GM12878 (cell line): ENCODE measurements around the gene TMEM30A. TPM values are rescaled to one million over a fixed set of nuclear protein-coding genes. Genes with fewer than 3 reads are reported as not detected.

ENCODE experiments used
- POLR2AphosphoS5 ChIP-seq: IDR thresholded peaks from 2 replicates; pipeline ENCODE4 v1.6.1; 2011; ENCODE audit warnings: mild to moderate bottlenecking, low read length, inconsistent platforms
- YBX1 ChIP-seq: fragments of 450-650 bp; IDR thresholded peaks from 2 replicates; pipeline ENCODE4 v1.6.1; 2016; ENCODE audit warnings: antibody characterized with exemption
- ZBTB4 ChIP-seq: fragments of 450-650 bp; formaldehyde crosslinking; IDR thresholded peaks from 2 replicates; pipeline ENCODE4 v1.4.0; 2022; ENCODE audit warnings: mild to moderate bottlenecking, moderate library complexity
- polyA plus RNA-seq, 11 experiments: library from polyadenylated mRNA; depleted of rRNA in 4 of 11; unstranded in 6 of 11; stranded (reverse) in 5 of 11; fragments of >200 nt; fragmentation: Nextera tagmentation in 4 of 11; fragmentation: Illumina TruSeq in 1 of 11; extraction: Ambion mirVana in 4 of 11; extraction: Trizol in 1 of 11; gene quantifications; 1 replicate in 1 of 11; 2 replicates in 10 of 11; pipeline versions ENCODE4 v1.2.1 to v1.2.3, GENCODE V29; 2011 to 2016; ENCODE audit warnings: inconsistent platforms in 2 of 11, missing spikeins in 2 of 11, low read depth in 1 of 11
- total RNA-seq, 4 experiments: library from RNA; depleted of rRNA in 3 of 4; stranded (reverse); fragments of >200 nt in 3 of 4; fragmentation: Illumina TruSeq in 1 of 4; extraction: Trizol in 1 of 4; gene quantifications; 2 replicates each; pipeline versions ENCODE4 v1.2.1 to v1.2.3, GENCODE V29; 2013 to 2021
- TF ChIP-seq, protein P1 (sequence below): fragments of 450-650 bp; IDR thresholded peaks from 2 replicates; pipeline ENCODE4 v1.6.1; 2018; ENCODE audit warnings: mild to moderate bottlenecking, low read depth, moderate library complexity; ENCODE audit not compliant: partially characterized antibody

Gene TMEM30A
- total and polyA plus RNA-seq, 10 of the 15 experiments (the other 5 are each of a cell fraction or from before 2014, with no cell fraction given), result 11.9 to 61.6 (median 43.2) TPM

GRCh38 chr6:75299801-75300530 is 15.4 kb upstream of the TMEM30A start (continued):
- TF ChIP-seq, protein P1, sequence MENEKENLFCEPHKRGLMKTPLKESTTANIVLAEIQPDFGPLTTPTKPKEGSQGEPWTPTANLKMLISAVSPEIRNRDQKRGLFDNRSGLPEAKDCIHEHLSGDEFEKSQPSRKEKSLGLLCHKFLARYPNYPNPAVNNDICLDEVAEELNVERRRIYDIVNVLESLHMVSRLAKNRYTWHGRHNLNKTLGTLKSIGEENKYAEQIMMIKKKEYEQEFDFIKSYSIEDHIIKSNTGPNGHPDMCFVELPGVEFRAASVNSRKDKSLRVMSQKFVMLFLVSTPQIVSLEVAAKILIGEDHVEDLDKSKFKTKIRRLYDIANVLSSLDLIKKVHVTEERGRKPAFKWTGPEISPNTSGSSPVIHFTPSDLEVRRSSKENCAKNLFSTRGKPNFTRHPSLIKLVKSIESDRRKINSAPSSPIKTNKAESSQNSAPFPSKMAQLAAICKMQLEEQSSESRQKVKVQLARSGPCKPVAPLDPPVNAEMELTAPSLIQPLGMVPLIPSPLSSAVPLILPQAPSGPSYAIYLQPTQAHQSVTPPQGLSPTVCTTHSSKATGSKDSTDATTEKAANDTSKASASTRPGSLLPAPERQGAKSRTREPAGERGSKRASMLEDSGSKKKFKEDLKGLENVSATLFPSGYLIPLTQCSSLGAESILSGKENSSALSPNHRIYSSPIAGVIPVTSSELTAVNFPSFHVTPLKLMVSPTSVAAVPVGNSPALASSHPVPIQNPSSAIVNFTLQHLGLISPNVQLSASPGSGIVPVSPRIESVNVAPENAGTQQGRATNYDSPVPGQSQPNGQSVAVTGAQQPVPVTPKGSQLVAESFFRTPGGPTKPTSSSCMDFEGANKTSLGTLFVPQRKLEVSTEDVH, result no peak
- TF ChIP-seq ZBTB4 (CRISPR knock-in tag) (no peak), POLR2AphosphoS5 (no peak), YBX1 (no peak)
